H1 (cell line): ENCODE data around the gene SIRT6.
"Not testable (repeated sequence)": the region's sequence is repeated elsewhere in the genome, so short reads cannot be mapped to it uniquely, and the experiment has no call there.

Experiments used
- ATF2 ChIP-seq: IDR thresholded peaks from 2 replicates; pipeline ENCODE4 v1.6.1; 2012; ENCODE audit warnings: low read length, inconsistent platforms
- CREB1 ChIP-seq: IDR thresholded peaks from 2 replicates; pipeline ENCODE4 v1.6.1; 2012; ENCODE audit warnings: inconsistent platforms
- EZH2 ChIP-seq: fragments of 200-600 bp; sonication (generic); IDR thresholded peaks from 2 replicates; pipeline ENCODE4 v1.7.1; 2012; ENCODE audit warnings: low read depth, mild to moderate bottlenecking, moderate library complexity, low read length, inconsistent platforms; ENCODE audit not compliant: severe bottlenecking
- MAX ChIP-seq: IDR thresholded peaks from 2 replicates; pipeline ENCODE4 v1.6.1; 2012; ENCODE audit warnings: inconsistent platforms
- POLR2A ChIP-seq, 2 experiments: IDR thresholded peaks; 1 replicate in 1 of 2; 2 replicates in 1 of 2; pipeline ENCODE4 v1.6.1; 2011; ENCODE audit warnings: low read depth in 2 of 2, low read length in 2 of 2, mild to moderate bottlenecking in 2 of 2; ENCODE audit errors: control extremely low read depth in 1 of 2
- POU5F1 ChIP-seq: IDR thresholded peaks from 2 replicates; pipeline ENCODE4 v1.6.1; 2011; ENCODE audit warnings: low read depth, mild to moderate bottlenecking, low read length, moderate library complexity
- RAD21 ChIP-seq, 2 experiments: IDR thresholded peaks in 1 of 2; conservative IDR thresholded peaks in 1 of 2; 2 replicates each; pipeline ENCODE4 v1.6.1; 2011; ENCODE audit warnings: low read depth in 2 of 2, low read length in 2 of 2, improper control_type of control experiment in 1 of 2, inconsistent platforms in 1 of 2, mild to moderate bottlenecking in 1 of 2, moderate library complexity in 1 of 2
- RBBP5 ChIP-seq: IDR thresholded peaks from 2 replicates; pipeline ENCODE4 v1.7.1; 2012; ENCODE audit warnings: low read depth, mild to moderate bottlenecking, inconsistent platforms, low read length, moderate library complexity, borderline replicate concordance
- SAP30 ChIP-seq: fragments of 300-600 bp; sonication (generic); IDR thresholded peaks from 2 replicates; pipeline ENCODE4 v1.7.1; 2012; ENCODE audit warnings: low read length, moderate library complexity, mild to moderate bottlenecking, inconsistent platforms; ENCODE audit not compliant: insufficient read depth, insufficient replicate concordance
- SIN3A ChIP-seq, 2 experiments: IDR thresholded peaks in 1 of 2; conservative IDR thresholded peaks in 1 of 2; 2 replicates each; pipeline ENCODE4 v1.6.1; 2011 to 2012; ENCODE audit warnings: low read length in 2 of 2, improper control_type of control experiment in 1 of 2, low read depth in 1 of 2, mild to moderate bottlenecking in 1 of 2
- YY1 ChIP-seq: IDR thresholded peaks from 2 replicates; pipeline ENCODE4 v1.6.1; 2011; ENCODE audit warnings: low read depth, mild to moderate bottlenecking, low read length
- TF ChIP-seq, protein P1 (sequence below), 3 experiments: IDR thresholded peaks; 1 replicate in 2 of 3; 2 replicates in 1 of 3; pipeline versions ENCODE4 v1.5.1 to v1.6.1; 2011; ENCODE audit warnings: low read length in 3 of 3, mild to moderate bottlenecking in 3 of 3, inconsistent platforms in 2 of 3, low read depth in 1 of 3, moderate library complexity in 1 of 3; ENCODE audit not compliant: insufficient read depth in 1 of 3; ENCODE audit errors: control extremely low read depth in 1 of 3

DNA sequence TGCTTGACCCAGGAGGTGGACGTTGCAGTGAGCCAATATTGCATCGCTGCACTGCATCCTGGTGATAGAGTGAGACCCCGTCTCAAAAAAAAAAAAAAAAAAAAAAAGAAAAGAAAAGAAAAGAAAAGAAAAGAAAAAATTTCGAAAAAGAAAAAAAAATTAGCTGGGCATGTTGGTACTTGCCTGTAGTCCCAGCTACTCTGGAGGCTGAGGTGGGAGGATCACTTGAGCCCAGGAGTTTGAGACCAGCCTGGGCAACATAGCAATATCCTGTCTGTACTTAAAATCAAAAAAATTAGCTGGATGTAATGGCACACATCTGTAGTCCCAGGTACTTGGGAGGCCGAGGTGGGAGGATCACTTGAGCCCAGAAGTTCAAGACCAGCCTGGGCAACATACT lies 49.8 kb upstream of the SIRT6 start:
- TF ChIP-seq POU5F1; SIN3A (conservative IDR thresholded peaks at IDR 0.05 in 1 of 2, IDR thresholded peaks at IDR 0.05 in 1 of 2; ENCODE audit: low read depth in 1 of 2, low read length in 2 of 2); YY1; RBBP5; POLR2A (IDR thresholded peaks at IDR 0.05; ENCODE audit: control extremely low read depth in 1 of 2, low read depth in 2 of 2, low read length in 2 of 2); CREB1; SAP30; EZH2; ATF2; MAX; RAD21 (IDR thresholded peaks at IDR 0.05 in 1 of 2, conservative IDR thresholded peaks at IDR 0.05 in 1 of 2; ENCODE audit: low read depth in 2 of 2, low read length in 2 of 2): not testable (repeated sequence)
- TF ChIP-seq, protein P1, sequence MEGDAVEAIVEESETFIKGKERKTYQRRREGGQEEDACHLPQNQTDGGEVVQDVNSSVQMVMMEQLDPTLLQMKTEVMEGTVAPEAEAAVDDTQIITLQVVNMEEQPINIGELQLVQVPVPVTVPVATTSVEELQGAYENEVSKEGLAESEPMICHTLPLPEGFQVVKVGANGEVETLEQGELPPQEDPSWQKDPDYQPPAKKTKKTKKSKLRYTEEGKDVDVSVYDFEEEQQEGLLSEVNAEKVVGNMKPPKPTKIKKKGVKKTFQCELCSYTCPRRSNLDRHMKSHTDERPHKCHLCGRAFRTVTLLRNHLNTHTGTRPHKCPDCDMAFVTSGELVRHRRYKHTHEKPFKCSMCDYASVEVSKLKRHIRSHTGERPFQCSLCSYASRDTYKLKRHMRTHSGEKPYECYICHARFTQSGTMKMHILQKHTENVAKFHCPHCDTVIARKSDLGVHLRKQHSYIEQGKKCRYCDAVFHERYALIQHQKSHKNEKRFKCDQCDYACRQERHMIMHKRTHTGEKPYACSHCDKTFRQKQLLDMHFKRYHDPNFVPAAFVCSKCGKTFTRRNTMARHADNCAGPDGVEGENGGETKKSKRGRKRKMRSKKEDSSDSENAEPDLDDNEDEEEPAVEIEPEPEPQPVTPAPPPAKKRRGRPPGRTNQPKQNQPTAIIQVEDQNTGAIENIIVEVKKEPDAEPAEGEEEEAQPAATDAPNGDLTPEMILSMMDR (IDR thresholded peaks at IDR 0.05; ENCODE audit: control extremely low read depth in 1 of 3, insufficient read depth in 1 of 3, low read depth in 1 of 3, low read length in 3 of 3), result not testable (repeated sequence)
